PC-9 (cell line): ENCODE results near the gene GOLGA6L2. TPM values are rescaled to one million over a fixed set of nuclear protein-coding genes. Genes with fewer than 3 reads are reported as not detected.

ENCODE experiments used
- BruUV-seq: library from RNA; stranded (reverse); fragments of 400-500 nt; replicated peaks from 2 replicates; lab custom pipeline; 2021; lab: Mats Ljungman, UMichigan
- CTCF ChIA-PET: fragments of 300-600 bp; sonication (Branson Sonifier 250); formaldehyde crosslinking; loops from one replicate; lab custom pipeline; 2022; ENCODE audit warnings: antibody characterized with exemption; lab: Charles Lee
- POLR2A ChIA-PET: fragments of 300-600 bp; sonication (Branson Sonifier 250); formaldehyde crosslinking; loops from one replicate; lab custom pipeline; 2022; ENCODE audit warnings: antibody characterized with exemption; ENCODE audit not compliant: unreplicated experiment; lab: Charles Lee
- DNase-seq, 2 experiments: peaks; one replicate each; pipeline versions ENCODE4 v3.0.0 to v3.0.0-alpha.2; 2015 to 2022; ENCODE audit warnings: mixed read lengths in 1 of 2
- H2AFZ ChIP-seq: fragments of 200-600 bp; sonication (generic); 2 replicates; pipeline ENCODE4 v1.8.1; 2017; ENCODE audit warnings: antibody characterized with exemption
- H3F3A ChIP-seq: fragments of 200-600 bp; sonication (generic); 2 replicates; pipeline ENCODE4 v1.8.1; 2017; ENCODE audit warnings: antibody characterized with exemption, mild to moderate bottlenecking, low read depth; ENCODE audit not compliant: insufficient read depth
- H3K27ac ChIP-seq: fragments of 200-600 bp; sonication (generic); 2 replicates; pipeline ENCODE4 v1.6.1; 2016; ENCODE audit warnings: mixed run types
- H3K27me3 ChIP-seq: fragments of 200-600 bp; sonication (generic); 2 replicates; pipeline ENCODE4 v1.6.1; 2016; ENCODE audit warnings: low read depth, mixed run types; ENCODE audit not compliant: insufficient read depth
- H3K36me3 ChIP-seq: fragments of 200-600 bp; sonication (generic); 2 replicates; pipeline ENCODE4 v1.6.1; 2016; ENCODE audit warnings: low read depth, mixed run types
- H3K4me1 ChIP-seq: fragments of 200-600 bp; sonication (generic); replicated peaks from 2 replicates; pipeline ENCODE4 v1.6.1; 2016; ENCODE audit warnings: mixed run types; ENCODE audit not compliant: insufficient read depth
- H3K4me2 ChIP-seq: fragments of 200-600 bp; sonication (generic); 2 replicates; pipeline ENCODE4 v1.6.1; 2017; ENCODE audit warnings: mixed run types
- H3K4me3 ChIP-seq: fragments of 200-600 bp; sonication (generic); 2 replicates; pipeline ENCODE4 v1.6.1; 2016; ENCODE audit warnings: mixed run types
- H3K79me2 ChIP-seq: fragments of 200-600 bp; sonication (generic); 2 replicates; pipeline ENCODE4 v1.6.1; 2017; ENCODE audit warnings: low read depth, mixed run types
- H3K9me2 ChIP-seq: fragments of 200-600 bp; sonication (generic); 2 replicates; pipeline ENCODE4 v1.8.1; 2017; ENCODE audit warnings: mild to moderate bottlenecking; ENCODE audit not compliant: insufficient read depth
- H3K9me3 ChIP-seq: fragments of 200-600 bp; sonication (generic); 2 replicates; pipeline ENCODE4 v1.8.1; 2016; ENCODE audit warnings: low read depth; ENCODE audit not compliant: insufficient read depth
- H4K20me1 ChIP-seq: fragments of 200-600 bp; sonication (generic); 2 replicates; pipeline ENCODE4 v1.8.1; 2017; ENCODE audit not compliant: insufficient read depth
- EZH2 ChIP-seq: fragments of 200-600 bp; sonication (generic); IDR thresholded peaks from 2 replicates; pipeline ENCODE4 v1.8.0; 2017; ENCODE audit warnings: antibody characterized with exemption, low read depth
- intact Hi-C: fragments of 100-400 bp; cut with micrococcal nuclease; formaldehyde crosslinking; loops from one replicate; pipeline ENCODE4 v1.10.0; 2022; ENCODE audit not compliant: unreplicated experiment
- total RNA-seq: library from RNA; stranded (reverse); gene quantifications from 2 replicates; pipeline ENCODE4 v1.2.3, GENCODE V29; 2021
- TF ChIP-seq, protein P1 (sequence below): fragments of 200-600 bp; sonication (generic); conservative IDR thresholded peaks from 2 replicates; pipeline ENCODE4 v1.6.1; 2017; ENCODE audit warnings: mixed run types, antibody characterized with exemption, mild to moderate bottlenecking, moderate library complexity

The GOLGA6L2 gene
- total RNA-seq, 1 experiment from 2014 or later, result not detected

DNA sequence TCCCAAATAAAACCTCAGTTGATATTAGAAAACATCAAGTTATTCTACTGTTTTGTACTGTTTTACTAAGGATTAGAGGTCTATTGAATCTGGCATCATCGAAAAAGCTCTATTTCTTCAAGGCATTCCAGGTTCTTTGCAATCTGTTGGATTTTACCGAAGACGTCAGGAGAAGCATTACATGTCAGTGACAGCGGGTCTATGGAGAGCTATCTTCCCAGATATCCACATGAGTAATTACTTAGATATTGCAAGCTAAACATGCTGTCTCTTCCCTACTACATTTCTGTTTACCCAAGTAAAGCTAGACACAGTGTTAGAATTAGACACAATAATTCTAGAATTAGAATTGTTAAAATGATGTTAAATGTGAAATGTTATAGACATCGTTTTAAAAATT, 10.8 kb upstream of the GOLGA6L2 start:
- Histone ChIP-seq H3K27me3 (peaks cover 34% of the 10 kb centered on the region), H3K9me2 (no peaks in the 10 kb centered on the region), H3K27ac (no peak overlapping the region), H3K36me3 (no peaks in the 10 kb centered on the region), H3K4me1 (no peaks in the 10 kb centered on the region), H3K4me2 (no peak overlapping the region), H3K9me3 (no peaks in the 10 kb centered on the region), H3K79me2 (no peaks in the 10 kb centered on the region), H2AFZ (no peak overlapping the region), H3F3A (no peaks in the 10 kb centered on the region), H4K20me1 (no peaks in the 10 kb centered on the region), H3K4me3 (no peak overlapping the region)
- CTCF ChIA-PET, result no interaction called here
- DNase-seq, result no peak
- BruUV-seq, result no TSS peak
- POLR2A ChIA-PET, result no interaction called here
- TF ChIP-seq, protein P1, sequence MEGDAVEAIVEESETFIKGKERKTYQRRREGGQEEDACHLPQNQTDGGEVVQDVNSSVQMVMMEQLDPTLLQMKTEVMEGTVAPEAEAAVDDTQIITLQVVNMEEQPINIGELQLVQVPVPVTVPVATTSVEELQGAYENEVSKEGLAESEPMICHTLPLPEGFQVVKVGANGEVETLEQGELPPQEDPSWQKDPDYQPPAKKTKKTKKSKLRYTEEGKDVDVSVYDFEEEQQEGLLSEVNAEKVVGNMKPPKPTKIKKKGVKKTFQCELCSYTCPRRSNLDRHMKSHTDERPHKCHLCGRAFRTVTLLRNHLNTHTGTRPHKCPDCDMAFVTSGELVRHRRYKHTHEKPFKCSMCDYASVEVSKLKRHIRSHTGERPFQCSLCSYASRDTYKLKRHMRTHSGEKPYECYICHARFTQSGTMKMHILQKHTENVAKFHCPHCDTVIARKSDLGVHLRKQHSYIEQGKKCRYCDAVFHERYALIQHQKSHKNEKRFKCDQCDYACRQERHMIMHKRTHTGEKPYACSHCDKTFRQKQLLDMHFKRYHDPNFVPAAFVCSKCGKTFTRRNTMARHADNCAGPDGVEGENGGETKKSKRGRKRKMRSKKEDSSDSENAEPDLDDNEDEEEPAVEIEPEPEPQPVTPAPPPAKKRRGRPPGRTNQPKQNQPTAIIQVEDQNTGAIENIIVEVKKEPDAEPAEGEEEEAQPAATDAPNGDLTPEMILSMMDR, result no peak
- intact Hi-C loops, result no loop called here

DNA sequence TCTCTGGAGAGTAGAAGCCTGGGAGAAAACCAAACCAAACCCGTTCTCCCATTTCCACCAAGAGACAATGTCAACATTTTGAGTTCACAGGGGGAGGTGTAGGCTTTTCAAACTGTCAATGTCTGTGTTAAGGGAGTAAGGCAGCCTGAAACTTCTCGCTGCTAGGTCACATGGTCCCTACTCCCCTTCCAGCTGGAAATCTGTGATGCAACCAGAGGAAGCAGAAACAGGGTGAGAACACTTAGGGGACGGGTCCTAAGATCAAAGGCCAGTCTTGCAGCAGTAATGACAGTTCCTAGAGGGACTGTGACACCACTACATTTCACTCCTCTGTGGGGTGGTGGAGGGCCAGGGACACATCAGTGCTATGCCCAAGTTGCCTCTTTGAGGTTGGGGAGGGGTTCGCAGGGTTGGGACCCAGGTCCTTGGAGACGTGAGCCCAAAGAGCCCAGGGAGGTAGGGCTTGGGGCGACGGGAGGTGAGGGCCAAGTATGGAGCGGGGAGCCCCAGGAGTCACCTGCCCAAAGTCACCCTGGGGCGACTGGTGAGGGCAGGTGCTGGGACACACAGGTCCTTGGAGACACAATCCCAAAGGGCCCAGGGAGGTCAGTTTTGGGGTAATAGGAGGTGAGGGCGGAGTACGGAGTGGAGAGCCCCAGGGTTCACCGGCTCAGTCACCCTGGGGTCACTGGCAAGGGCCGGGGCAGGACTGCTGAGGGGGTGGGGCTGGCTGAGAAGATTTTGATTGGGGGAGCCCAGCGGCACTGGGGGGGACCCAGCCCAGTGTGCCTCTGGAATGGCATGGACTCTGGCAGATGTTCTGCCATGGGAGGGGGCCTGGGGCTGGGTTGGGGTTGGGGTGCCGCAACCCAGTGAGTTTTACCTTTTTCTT, 582 bp downstream of the GOLGA6L2 start:
- Histone ChIP-seq H3K9me2 (no peaks in the 10 kb centered on the region), H3K4me1 (no peaks in the 10 kb centered on the region), H2AFZ (no peak overlapping the region), H3K27ac (no peak overlapping the region), H3K4me2 (no peak overlapping the region), H3K27me3 (peaks cover 15% of the 10 kb centered on the region; the same call in 1 of the 2 replicates), H3K4me3 (no peak overlapping the region), H4K20me1 (no peaks in the 10 kb centered on the region), H3F3A (no peaks in the 10 kb centered on the region), H3K79me2 (no peaks in the 10 kb centered on the region), H3K36me3 (no peaks in the 10 kb centered on the region), H3K9me3 (no peaks in the 10 kb centered on the region)
- POLR2A ChIA-PET, result no interaction called here
- DNase-seq, result no peak
- no TSS peak for BruUV-seq
- CTCF ChIA-PET, result no interaction called here
- intact Hi-C loops, result no loop called here
- TF ChIP-seq EZH2, result no peak
- TF ChIP-seq, protein P1, result no peak

DNA sequence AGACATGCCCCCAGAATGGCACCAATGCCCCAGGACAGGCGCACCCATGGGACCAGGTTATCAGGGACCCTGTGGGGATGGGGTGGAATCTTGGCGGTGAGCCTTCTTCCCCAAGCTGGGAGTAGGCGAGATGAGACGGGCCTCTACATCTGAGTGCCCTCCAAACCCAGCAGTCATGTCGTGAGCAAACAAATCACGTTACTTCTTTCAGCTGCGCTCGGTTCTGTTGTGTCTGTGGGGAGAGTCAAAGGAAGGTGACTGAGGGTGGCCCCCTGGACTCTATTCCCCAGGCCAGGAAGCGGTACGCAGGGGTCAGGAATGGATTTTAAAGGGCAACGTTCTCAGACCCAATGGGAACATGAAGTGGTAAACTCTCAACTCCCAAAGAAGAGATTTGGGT, 2.8 kb downstream of the GOLGA6L2 start:
- H3K27me3 ChIP-seq, result peaks cover 29% of the 10 kb centered on the region
- no peak for DNase-seq
- H3K4me3 ChIP-seq, result no peak overlapping the region
- ChIA-PET CTCF (no interaction called here), POLR2A (no interaction called here)
- no peak overlapping the region for H3K27ac ChIP-seq
- no peak overlapping the region for H3K4me2 ChIP-seq
- TF ChIP-seq, protein P1, result no peak
- TF ChIP-seq EZH2, result no peak
- H3K79me2 ChIP-seq, result no peaks in the 10 kb centered on the region
- BruUV-seq, result no TSS peak
- H3F3A ChIP-seq, result no peaks in the 10 kb centered on the region
- no peaks in the 10 kb centered on the region for H3K36me3 ChIP-seq
- H3K4me1 ChIP-seq, result no peaks in the 10 kb centered on the region
- H3K9me3 ChIP-seq, result no peaks in the 10 kb centered on the region
- intact Hi-C loops, result no loop called here
- H3K9me2 ChIP-seq, result no peaks in the 10 kb centered on the region
- H2AFZ ChIP-seq, result no peak overlapping the region
- no peaks in the 10 kb centered on the region for H4K20me1 ChIP-seq
